ENCODE results near the gene PDGFC.

DNA sequence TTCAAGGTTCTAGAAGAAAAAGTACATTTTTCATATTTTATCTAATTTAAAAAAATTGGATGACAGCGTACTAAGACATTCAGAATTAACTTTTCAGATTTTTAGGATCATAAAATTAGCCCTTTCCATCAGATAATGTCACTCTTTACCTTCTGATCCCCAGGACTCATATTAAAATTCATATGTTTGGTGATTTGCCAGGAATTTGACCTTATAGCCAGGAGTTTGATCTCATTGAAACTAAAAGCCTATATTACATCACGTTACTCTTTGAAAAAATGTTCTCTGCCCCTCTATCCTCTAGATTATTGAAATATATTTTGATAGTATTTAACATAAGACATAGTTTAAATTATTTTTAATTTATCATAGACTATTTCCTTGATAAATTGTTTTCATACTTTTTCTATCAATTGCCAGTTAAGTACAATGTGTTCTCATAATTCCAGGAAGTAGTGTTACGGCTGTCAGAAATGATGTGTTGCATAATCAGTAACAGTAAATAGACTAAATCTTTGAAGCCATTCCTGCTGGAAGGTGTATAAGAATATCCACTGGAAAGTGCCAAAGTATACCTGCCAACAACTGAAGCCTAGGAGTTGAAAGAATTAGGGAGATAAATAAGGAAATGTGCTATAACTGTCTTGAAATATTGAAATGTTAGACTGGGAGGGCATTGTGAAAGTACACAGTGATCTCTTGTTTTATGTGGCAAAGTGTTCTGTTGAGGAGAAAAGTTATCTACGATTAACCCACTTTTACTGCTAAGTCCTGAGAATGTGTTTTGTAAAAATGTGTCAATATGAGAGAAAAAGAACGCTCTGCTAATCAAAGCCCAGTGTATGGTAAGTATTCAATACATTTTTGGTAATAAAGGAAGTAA lies 32.9 kb upstream of the PDGFC start:
- TF ChIP-seq ZNF274 (IDR thresholded peaks at IDR 0.05; ENCODE audit: borderline replicate concordance, extremely low read depth, low read length) (no peak), CBX8 (IDR thresholded peaks at IDR 0.05; ENCODE audit: borderline replicate concordance, low read depth, low read length) (no peak), CTCF (IDR thresholded peaks at IDR 0.05; ENCODE audit: control extremely low read depth in 1 of 3, insufficient read depth in 1 of 3, low read depth in 1 of 3, low read length in 3 of 3) (no peak), BRCA1 (IDR thresholded peaks at IDR 0.05; ENCODE audit: low read depth, low read length) (no peak), RAD21 (IDR thresholded peaks at IDR 0.05 in 1 of 2, conservative IDR thresholded peaks at IDR 0.05 in 1 of 2; ENCODE audit: low read depth in 2 of 2, low read length in 2 of 2) (no peak), JUN (IDR thresholded peaks at IDR 0.05; ENCODE audit: low read depth, low read length) (no peak), CBX5 (IDR thresholded peaks at IDR 0.05; ENCODE audit: low read depth, low read length) (no peak), POLR2AphosphoS5 (IDR thresholded peaks at IDR 0.05; ENCODE audit: low read depth, low read length) (no peak), EZH2 (IDR thresholded peaks at IDR 0.05; ENCODE audit: low read depth, low read length, severe bottlenecking) (no peak), CHD1 (IDR thresholded peaks at IDR 0.05; ENCODE audit: low read depth, low read length) (no peak)
- TF ChIP-seq, protein P1, sequence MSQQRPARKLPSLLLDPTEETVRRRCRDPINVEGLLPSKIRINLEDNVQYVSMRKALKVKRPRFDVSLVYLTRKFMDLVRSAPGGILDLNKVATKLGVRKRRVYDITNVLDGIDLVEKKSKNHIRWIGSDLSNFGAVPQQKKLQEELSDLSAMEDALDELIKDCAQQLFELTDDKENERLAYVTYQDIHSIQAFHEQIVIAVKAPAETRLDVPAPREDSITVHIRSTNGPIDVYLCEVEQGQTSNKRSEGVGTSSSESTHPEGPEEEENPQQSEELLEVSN (IDR thresholded peaks at IDR 0.05), result no peak
